Testis (tissue), 2 donors: ENCODE data around the gene SYCP2.

Experiments used
- CTCF ChIP-seq, 3 experiments: fragments of 450-650 bp in 2 of 3; fragments of 200-600 bp in 1 of 3; sonication (generic) in 1 of 3; IDR thresholded peaks; one replicate each; pipeline ENCODE4 v1.5.1; 2016 to 2019; ENCODE audit warnings: antibody characterized with exemption in 3 of 3, mild to moderate bottlenecking in 2 of 3, moderate library complexity in 1 of 3
- POLR2A ChIP-seq: fragments of 450-650 bp; IDR thresholded peaks from one replicate; pipeline ENCODE4 v1.6.1; 2017; ENCODE audit warnings: antibody characterized with exemption, mild to moderate bottlenecking, moderate library complexity

- TF ChIP-seq CTCF (IDR thresholded peaks at IDR 0.05), result no peak
- TF ChIP-seq POLR2A, result no peak
Observed at GRCh38 chr20:59961423-59961822, 28.0 kb upstream of the SYCP2 start.
